Measurements from ENCODE around the gene CNOT9. TPM values are rescaled to one million over a fixed set of nuclear protein-coding genes. Genes with fewer than 3 reads are reported as not detected.

CNOT9 gene
- 22.2 and 23.9 TPM in 2 replicates for total RNA-seq

GRCh38 chr2:218568190-218569037 lies at the start of gene CNOT9, which contains the start of gene USP37:
Gene CNOT9, plus strand, starts transcription at chr2:218568839. Its CDS starts 116 bp downstream, at chr2:218568955.
Gene USP37, minus strand, starts transcription at chr2:218568351. Its CDS starts 9,698 bp downstream, at chr2:218558653.

GRCh38 chr2:218607436-218608115 lies 38.9 kb downstream of the CNOT9 start, which contains the start of gene PLCD4:
Gene PLCD4, plus strand, starts transcription at chr2:218607899. Its CDS starts 7,841 bp downstream, at chr2:218615740.

Other genes with a start within 250 kb of the CNOT9 start
- gene CATIP, start 212.0 kb upstream of the CNOT9 start, total RNA-seq: under 0.01 and 0.16 TPM in 2 replicates
- gene SLC11A1, start 186.6 kb upstream of the CNOT9 start, total RNA-seq: 0.16 and 0.26 TPM in 2 replicates
- gene CTDSP1, start 169.0 kb upstream of the CNOT9 start, total RNA-seq: 45.2 and 51.8 TPM in 2 replicates
- not detected in 2 replicates for gene VIL1, start 149.7 kb upstream of the CNOT9 start, total RNA-seq
- gene USP37, start 488 bp upstream of the CNOT9 start, total RNA-seq: 3.8 and 6.6 TPM in 2 replicates
- 6.1 and 7.6 TPM in 2 replicates for gene PLCD4, start 39.1 kb downstream of the CNOT9 start, total RNA-seq
- 3.4 and 4.6 TPM in 2 replicates for gene ZNF142, start 90.8 kb downstream of the CNOT9 start, total RNA-seq
- 27.9 and 36.4 TPM in 2 replicates for gene BCS1L, start 90.8 kb downstream of the CNOT9 start, total RNA-seq
- gene RNF25, start 103.2 kb downstream of the CNOT9 start, total RNA-seq: 27.4 and 31.3 TPM in 2 replicates
- gene STK36, start 103.2 kb downstream of the CNOT9 start, total RNA-seq: 16.2 and 25.9 TPM in 2 replicates
- gene TTLL4, start 142.0 kb downstream of the CNOT9 start, total RNA-seq: 4.1 TPM in 2 replicates
- 26.2 and 36.0 TPM in 2 replicates for gene CYP27A1, start 213.3 kb downstream of the CNOT9 start, total RNA-seq